Thyroid gland (tissue), 4 donors: Measurements from ENCODE around the gene AP3B2. TPM values are rescaled to one million over a fixed set of nuclear protein-coding genes. Genes with fewer than 3 reads are reported as not detected.

ENCODE experiments used
- DNase-seq, 2 donors: peaks; one replicate each; pipeline ENCODE4 v3.0.0-alpha.2; 2019
- H3K27ac ChIP-seq, 3 donors: fragments of 200-600 bp; sonication (generic); 1 replicate in 2 of 3; 2 replicates in 1 of 3; pipeline ENCODE4 v1.5.1; 2016 to 2019; ENCODE audit warnings: mild to moderate bottlenecking in 1 of 3, moderate library complexity in 1 of 3
- H3K27me3 ChIP-seq: fragments of 200-600 bp; sonication (generic); one replicate; pipeline ENCODE4 v1.5.1; 2019
- H3K36me3 ChIP-seq, 2 donors: fragments of 200-600 bp; sonication (generic); one replicate each; pipeline ENCODE4 v1.5.1; 2016 to 2019
- H3K4me1 ChIP-seq, 2 donors: fragments of 200-600 bp; sonication (generic); one replicate each; pipeline ENCODE4 v1.5.1; 2017 to 2019
- H3K4me3 ChIP-seq, 3 donors: fragments of 200-600 bp; sonication (generic); replicated peaks in 1 of 3; 1 replicate in 2 of 3; 2 replicates in 1 of 3; pipeline ENCODE4 v1.5.1; 2016; ENCODE audit warnings: mild to moderate bottlenecking in 1 of 3
- H3K9me3 ChIP-seq: fragments of 200-600 bp; sonication (generic); one replicate; pipeline ENCODE4 v1.5.1; 2017
- POLR2A ChIP-seq, 2 donors: fragments of 450-650 bp; IDR thresholded peaks; one replicate each; pipeline ENCODE4 v1.6.1; 2017; ENCODE audit warnings: antibody characterized with exemption in 2 of 2, mild to moderate bottlenecking in 2 of 2, moderate library complexity in 1 of 2
- WGBS, 2 donors: methylation state at CpG; one replicate each; pipeline ENCODE4 v1.1.5; 2017; 5-methylcytosine and 5-hydroxymethylcytosine counted together
- intact Hi-C: fragments of 100-400 bp; cut with DNase I; formaldehyde crosslinking; loops from one replicate; pipeline ENCODE4 v1.15.1; 2023
- total RNA-seq, 4 donors: library from RNA; depleted of rRNA; stranded (reverse); fragments of >200 nt; gene quantifications; one replicate each; pipeline ENCODE4 v1.2.3, GENCODE V29; 2016
- TF ChIP-seq, protein P1 (sequence below), 6 experiments: fragments of 200-600 bp in 3 of 6; fragments of 450-650 bp in 3 of 6; sonication (generic) in 3 of 6; IDR thresholded peaks; one replicate each; pipeline ENCODE4 v1.5.1; 2016 to 2019; ENCODE audit warnings: antibody characterized with exemption in 6 of 6, mild to moderate bottlenecking in 2 of 6, inconsistent platforms in 1 of 6, moderate library complexity in 1 of 6

AP3B2 gene
- total RNA-seq, 4 donors from 2014 or later = 1.4 to 4.1 (median 2.1) TPM

DNA sequence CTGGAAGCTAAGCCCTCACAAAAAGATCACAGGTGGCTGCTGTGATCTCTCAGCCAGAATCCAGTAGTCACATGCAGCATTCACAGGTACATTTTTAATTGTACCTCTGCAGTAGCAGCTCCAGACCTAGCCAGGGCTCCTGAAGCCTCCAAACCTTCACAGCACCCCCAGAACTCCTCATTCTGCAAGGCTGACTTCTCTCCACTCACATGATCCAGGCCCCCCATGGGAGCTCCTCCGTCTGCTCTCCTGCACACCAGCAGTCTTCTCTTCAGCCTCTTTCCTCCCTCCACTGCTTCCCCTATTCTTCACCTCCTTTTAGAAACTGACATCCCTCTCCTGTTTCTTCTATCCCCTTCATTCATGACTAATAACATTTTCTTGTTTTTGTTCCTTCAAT lies 49.3 kb downstream of the AP3B2 start:
- intact Hi-C loops = no loop called here
- DNase-seq = no peak
- no peak overlapping the region for H3K27ac ChIP-seq
- H3K4me1 ChIP-seq = no peaks in the 10 kb centered on the region
- H3K36me3 ChIP-seq = no peaks in the 10 kb centered on the region
- TF ChIP-seq, protein P1, sequence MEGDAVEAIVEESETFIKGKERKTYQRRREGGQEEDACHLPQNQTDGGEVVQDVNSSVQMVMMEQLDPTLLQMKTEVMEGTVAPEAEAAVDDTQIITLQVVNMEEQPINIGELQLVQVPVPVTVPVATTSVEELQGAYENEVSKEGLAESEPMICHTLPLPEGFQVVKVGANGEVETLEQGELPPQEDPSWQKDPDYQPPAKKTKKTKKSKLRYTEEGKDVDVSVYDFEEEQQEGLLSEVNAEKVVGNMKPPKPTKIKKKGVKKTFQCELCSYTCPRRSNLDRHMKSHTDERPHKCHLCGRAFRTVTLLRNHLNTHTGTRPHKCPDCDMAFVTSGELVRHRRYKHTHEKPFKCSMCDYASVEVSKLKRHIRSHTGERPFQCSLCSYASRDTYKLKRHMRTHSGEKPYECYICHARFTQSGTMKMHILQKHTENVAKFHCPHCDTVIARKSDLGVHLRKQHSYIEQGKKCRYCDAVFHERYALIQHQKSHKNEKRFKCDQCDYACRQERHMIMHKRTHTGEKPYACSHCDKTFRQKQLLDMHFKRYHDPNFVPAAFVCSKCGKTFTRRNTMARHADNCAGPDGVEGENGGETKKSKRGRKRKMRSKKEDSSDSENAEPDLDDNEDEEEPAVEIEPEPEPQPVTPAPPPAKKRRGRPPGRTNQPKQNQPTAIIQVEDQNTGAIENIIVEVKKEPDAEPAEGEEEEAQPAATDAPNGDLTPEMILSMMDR (IDR thresholded peaks at IDR 0.05) = no peak
- no peak for TF ChIP-seq POLR2A (IDR thresholded peaks at IDR 0.05)
- H3K4me3 ChIP-seq = no peak overlapping the region
- 50 to 60% methylated on average over 1 of the region's 1 CpG for WGBS, 2 donors
- no peaks in the 10 kb centered on the region for H3K27me3 ChIP-seq
- no peaks in the 10 kb centered on the region for H3K9me3 ChIP-seq

DNA sequence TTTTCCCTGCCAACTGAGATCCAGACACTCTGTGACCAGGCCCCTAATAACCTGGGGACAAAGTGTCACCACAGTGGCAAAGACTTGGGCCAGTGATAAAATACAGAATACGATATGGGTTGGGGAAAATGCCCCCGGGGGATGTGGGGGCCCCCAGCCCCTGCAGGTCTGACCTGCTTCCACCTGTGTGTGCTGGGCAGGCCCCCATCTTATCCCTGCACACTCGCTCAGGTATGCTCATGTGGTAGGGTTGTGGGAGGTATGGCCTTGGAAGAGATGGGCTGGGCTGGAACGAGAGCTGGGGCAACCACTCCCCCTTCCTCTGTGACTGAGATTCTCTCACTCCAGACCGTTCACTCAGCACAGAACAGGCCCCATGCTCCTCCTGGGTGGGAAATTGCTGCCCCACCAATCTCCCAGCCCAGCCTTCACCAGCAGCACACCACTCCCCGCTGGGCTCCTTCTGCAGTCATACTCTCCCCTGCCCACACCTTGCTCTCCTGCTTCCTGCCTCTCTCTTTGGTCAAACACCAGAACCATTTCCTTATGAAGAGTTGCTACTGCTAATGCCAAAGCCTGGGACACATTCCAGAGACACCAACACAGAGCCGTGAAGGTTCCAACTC lies 52.9 kb downstream of the AP3B2 start:
- no peak for DNase-seq

DNA sequence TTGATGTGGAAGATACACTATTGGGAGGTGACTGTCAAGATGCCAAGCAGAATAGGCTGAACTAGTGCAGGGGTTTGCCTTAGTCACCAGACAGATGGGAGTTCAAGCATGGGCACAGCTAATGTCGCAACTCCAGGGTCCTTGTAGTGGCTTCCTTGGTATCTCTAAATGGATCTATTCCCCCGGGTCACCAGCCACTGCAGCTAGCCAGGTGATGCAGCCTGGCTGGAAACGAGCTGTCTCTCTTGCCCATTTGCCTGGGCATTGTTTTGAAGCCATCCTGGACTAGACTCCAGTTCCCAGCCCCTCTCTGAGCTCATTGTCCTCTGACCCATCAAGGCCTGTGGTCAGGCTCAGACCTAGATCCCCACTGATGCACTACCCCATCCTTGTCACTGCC lies 54.1 kb downstream of the AP3B2 start:
- no peaks in the 10 kb centered on the region for H3K36me3 ChIP-seq
- intact Hi-C loops = no loop called here
- 74 to 83% methylated on average over 3 of the region's 3 CpGs for WGBS, 2 donors
- TF ChIP-seq, protein P1 (IDR thresholded peaks at IDR 0.05) = no peak
- TF ChIP-seq POLR2A (IDR thresholded peaks at IDR 0.05) = no peak
- DNase-seq = no peak
- no peaks in the 10 kb centered on the region for H3K27me3 ChIP-seq
- H3K4me1 ChIP-seq = no peaks in the 10 kb centered on the region
- no peak overlapping the region for H3K4me3 ChIP-seq
- no peaks in the 10 kb centered on the region for H3K9me3 ChIP-seq
- no peak overlapping the region for H3K27ac ChIP-seq

More for the DNA sequence above, 52.9 kb downstream of the AP3B2 start:
- no peaks in the 10 kb centered on the region for H3K4me1 ChIP-seq
- intact Hi-C loops = no loop called here
- no peaks in the 10 kb centered on the region for H3K9me3 ChIP-seq
- H3K36me3 ChIP-seq = no peaks in the 10 kb centered on the region
- no peak overlapping the region for H3K4me3 ChIP-seq
- TF ChIP-seq, protein P1 (IDR thresholded peaks at IDR 0.05) = no peak
- TF ChIP-seq POLR2A (IDR thresholded peaks at IDR 0.05) = no peak
- 68 to 71% methylated on average over 7 of the region's 7 CpGs for WGBS, 2 donors
- H3K27me3 ChIP-seq = no peaks in the 10 kb centered on the region
- H3K27ac ChIP-seq = no peak overlapping the region

DNA sequence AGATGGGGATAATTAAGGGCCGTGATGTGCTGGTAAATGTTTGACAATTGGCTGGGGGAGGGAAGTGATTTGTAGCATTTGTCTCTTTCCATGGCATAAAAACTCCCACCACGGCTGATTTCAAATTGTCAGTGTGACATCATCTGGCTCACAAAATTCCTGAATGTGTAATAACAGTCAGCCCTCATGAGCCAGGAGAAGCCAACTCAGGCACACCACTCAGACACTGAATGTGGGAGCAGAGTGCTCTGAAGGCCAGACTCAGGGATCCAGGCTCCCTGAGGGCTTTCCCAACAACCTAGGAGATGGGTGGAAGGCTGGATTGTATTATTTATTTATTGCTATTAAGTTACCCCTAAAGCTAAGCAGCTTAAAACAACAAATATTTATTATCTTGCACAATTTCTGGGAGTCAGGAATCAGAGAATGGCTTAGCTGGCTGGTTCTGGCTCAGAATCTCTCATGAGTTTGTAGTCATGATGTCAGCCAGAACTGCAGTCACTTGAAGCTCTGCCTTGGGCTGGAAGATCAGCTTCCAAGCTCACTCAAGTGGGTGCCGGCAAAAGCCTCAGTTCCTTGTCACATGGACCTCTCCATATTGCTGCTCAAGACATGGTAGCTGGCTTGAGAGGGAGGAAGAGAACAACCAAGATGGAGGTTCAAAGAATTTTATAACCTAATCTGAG lies 56.0 kb downstream of the AP3B2 start:
- no peak for DNase-seq
- Histone ChIP-seq H3K27ac (no peak overlapping the region), H3K9me3 (no peaks in the 10 kb centered on the region), H3K36me3 (no peaks in the 10 kb centered on the region), H3K4me3 (no peak overlapping the region), H3K4me1 (no peaks in the 10 kb centered on the region), H3K27me3 (no peaks in the 10 kb centered on the region)
- intact Hi-C loops = no loop called here
- 59 to 69% methylated on average over 3 of the region's 3 CpGs for WGBS, 2 donors
- no peak for TF ChIP-seq POLR2A (IDR thresholded peaks at IDR 0.05)
- TF ChIP-seq, protein P1 (IDR thresholded peaks at IDR 0.05) = no peak

DNA sequence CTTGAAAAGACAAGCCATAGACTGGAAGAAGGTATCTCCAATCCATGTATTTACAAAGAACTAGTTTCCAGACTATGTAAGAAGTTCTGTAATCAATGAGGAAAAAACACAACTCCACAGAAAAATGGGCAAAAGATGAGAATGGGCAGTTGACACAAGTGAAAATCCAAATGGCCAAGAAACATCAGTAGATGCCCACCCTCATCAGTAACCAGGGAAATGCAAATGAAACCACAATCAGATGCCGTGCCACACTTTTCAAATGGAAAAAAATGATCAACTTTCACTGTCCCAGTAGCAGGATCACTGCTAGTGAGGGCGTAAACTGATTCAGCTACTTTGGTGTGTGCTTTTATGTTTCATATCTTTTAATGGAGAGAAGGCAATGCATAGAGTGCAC lies 58.0 kb downstream of the AP3B2 start:
- H3K27me3 ChIP-seq = no peaks in the 10 kb centered on the region
- H3K9me3 ChIP-seq = no peaks in the 10 kb centered on the region
- intact Hi-C loops = no loop called here
- H3K36me3 ChIP-seq = no peaks in the 10 kb centered on the region
- WGBS, 2 donors = 83 to 90% methylated on average over 2 of the region's 2 CpGs
- no peak overlapping the region for H3K27ac ChIP-seq
- H3K4me3 ChIP-seq = no peak overlapping the region
- TF ChIP-seq POLR2A (IDR thresholded peaks at IDR 0.05) = no peak
- TF ChIP-seq, protein P1 (IDR thresholded peaks at IDR 0.05) = no peak
- no peak for DNase-seq
- peaks cover 10 to 16% of the 10 kb centered on the region in 2 donors for H3K4me1 ChIP-seq
